Measurements from ENCODE around the gene B4GALT7. TPM values are rescaled to one million over a fixed set of nuclear protein-coding genes. Genes with fewer than 3 reads are reported as not detected.
"Not testable (repeated sequence)": the region's sequence is repeated elsewhere in the genome, so short reads cannot be mapped to it uniquely, and the experiment has no call there.

The B4GALT7 gene
- total and polyA plus RNA-seq, 2 donors = 14.3 to 29.4 TPM

DNA sequence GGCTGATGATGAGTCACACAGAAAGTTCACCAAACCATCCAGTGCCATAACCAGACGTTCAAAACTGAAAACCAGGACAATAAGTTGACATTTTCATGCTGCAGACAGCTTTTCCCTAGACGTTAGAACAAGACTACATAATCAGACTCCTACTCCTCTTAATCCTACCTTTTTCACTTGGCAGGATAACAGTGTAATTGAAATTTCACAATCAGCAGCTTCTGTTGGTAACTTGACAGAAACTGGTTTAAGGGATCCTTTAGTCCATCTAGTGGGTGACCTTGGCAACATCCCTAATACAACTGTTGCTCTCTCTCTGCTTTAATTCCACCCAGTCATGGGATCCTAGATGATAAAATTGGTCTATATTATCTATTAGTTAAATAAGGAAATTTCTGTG, 57.9 kb downstream of the B4GALT7 start:
- WGBS = 33% methylated on average over 2 of the region's 2 CpGs
- not testable (repeated sequence) for H3K36me3 ChIP-seq (ENCODE audit: insufficient read depth); DNase-seq (ENCODE audit: extremely low spot score); H3K27ac ChIP-seq (ENCODE audit: low read depth); H3K4me3 ChIP-seq (ENCODE audit: low read depth, low read length); H3K4me1 ChIP-seq (ENCODE audit: insufficient read depth)

DNA sequence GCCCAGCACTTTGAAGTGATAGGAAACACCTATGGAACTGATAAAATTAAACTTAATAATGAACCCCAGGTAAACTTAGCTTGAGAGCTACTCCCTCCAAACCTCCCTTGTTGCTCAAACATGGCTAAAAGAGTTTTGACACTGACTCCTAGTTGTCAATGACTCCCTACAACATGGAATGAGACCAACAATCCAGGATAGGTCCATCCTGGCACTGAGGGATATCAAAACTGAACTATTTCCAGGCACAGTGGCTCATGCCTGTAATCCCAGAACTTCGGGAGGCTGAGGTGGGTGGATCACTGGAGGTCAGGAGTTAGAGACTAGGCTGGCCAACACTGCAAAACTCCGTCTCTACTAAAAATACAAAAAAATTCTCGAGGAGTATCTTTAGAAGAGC, 58.6 kb downstream of the B4GALT7 start:
- not testable (repeated sequence) for H3K27ac ChIP-seq (ENCODE audit: low read depth); H3K4me3 ChIP-seq (ENCODE audit: low read depth, low read length); H3K4me1 ChIP-seq (ENCODE audit: insufficient read depth); DNase-seq (ENCODE audit: extremely low spot score); H3K36me3 ChIP-seq (ENCODE audit: insufficient read depth)
- WGBS = 91% methylated on average over 3 of the region's 3 CpGs

Other genes with a start within 250 kb of the B4GALT7 start
- gene LMAN2, start 248.5 kb upstream of the B4GALT7 start, total RNA-seq = 101 TPM
- 209 TPM for gene LMAN2, start 248.5 kb upstream of the B4GALT7 start, polyA plus RNA-seq
- 4.7 TPM for gene RGS14, start 242.2 kb upstream of the B4GALT7 start, total RNA-seq
- 16.4 TPM for gene RGS14, start 242.2 kb upstream of the B4GALT7 start, polyA plus RNA-seq
- gene SLC34A1, start 215.7 kb upstream of the B4GALT7 start, total RNA-seq = not detected
- gene SLC34A1, start 215.7 kb upstream of the B4GALT7 start, polyA plus RNA-seq = 0.04 TPM
- gene PFN3, start 199.5 kb upstream of the B4GALT7 start, total RNA-seq = not detected
- not detected for gene PFN3, start 199.5 kb upstream of the B4GALT7 start, polyA plus RNA-seq
- not detected for gene F12, start 190.6 kb upstream of the B4GALT7 start, total RNA-seq
- 1.1 TPM for gene F12, start 190.6 kb upstream of the B4GALT7 start, polyA plus RNA-seq
- gene GRK6, start 173.5 kb upstream of the B4GALT7 start, total RNA-seq = 13.4 TPM
- gene GRK6, start 173.5 kb upstream of the B4GALT7 start, polyA plus RNA-seq = 27.7 TPM
- gene PRR7, start 153.3 kb upstream of the B4GALT7 start, total RNA-seq = 0.58 TPM
- 2.4 TPM for gene PRR7, start 153.3 kb upstream of the B4GALT7 start, polyA plus RNA-seq
- 53.9 TPM for gene DBN1, start 126.5 kb upstream of the B4GALT7 start, total RNA-seq
- 96.5 TPM for gene DBN1, start 126.5 kb upstream of the B4GALT7 start, polyA plus RNA-seq
- gene PDLIM7, start 102.5 kb upstream of the B4GALT7 start, total RNA-seq = 102 TPM
- gene PDLIM7, start 102.5 kb upstream of the B4GALT7 start, polyA plus RNA-seq = 728 TPM
- 2.9 TPM for gene DOK3, start 90.3 kb upstream of the B4GALT7 start, total RNA-seq
- 8.5 TPM for gene DOK3, start 90.3 kb upstream of the B4GALT7 start, polyA plus RNA-seq
- 27.4 TPM for gene DDX41, start 83.2 kb upstream of the B4GALT7 start, total RNA-seq
- gene DDX41, start 83.2 kb upstream of the B4GALT7 start, polyA plus RNA-seq = 65.6 TPM
- gene FAM193B, start 45.6 kb upstream of the B4GALT7 start, total RNA-seq = 22.8 TPM
- 66.7 TPM for gene FAM193B, start 45.6 kb upstream of the B4GALT7 start, polyA plus RNA-seq
- 50.9 TPM for gene TMED9, start 7.9 kb upstream of the B4GALT7 start, total RNA-seq
- gene TMED9, start 7.9 kb upstream of the B4GALT7 start, polyA plus RNA-seq = 136 TPM
- gene FAM153A, start 182.8 kb downstream of the B4GALT7 start, total RNA-seq = not detected
- gene FAM153A, start 182.8 kb downstream of the B4GALT7 start, polyA plus RNA-seq = 0.66 TPM

All from urinary bladder (tissue), 4 donors.